Mesenchymal stem cell (in vitro differentiated cells and primary cell): ENCODE data around the gene MYO9B.

Source experiments
- DNase-seq: peaks from one replicate; pipeline ENCODE4 v3.0.0-alpha.2; 2013
- H2AFZ ChIP-seq: one replicate; pipeline ENCODE4 v1.6.1; 2013; ENCODE audit warnings: low read depth, mild to moderate bottlenecking, control low read depth, inconsistent platforms, low read length, moderate library complexity
- H2AK5ac ChIP-seq: 2 replicates; pipeline ENCODE4 v1.6.1; 2013; ENCODE audit warnings: low read length, moderate library complexity, mild to moderate bottlenecking, inconsistent platforms; ENCODE audit not compliant: severe bottlenecking
- H2BK120ac ChIP-seq: one replicate; pipeline ENCODE4 v1.6.1; 2013; ENCODE audit warnings: low read depth, mild to moderate bottlenecking, inconsistent platforms, low read length, moderate library complexity
- H2BK12ac ChIP-seq, 2 experiments: one replicate each; pipeline ENCODE4 v1.6.1; 2013; ENCODE audit warnings: inconsistent platforms in 2 of 2, low read length in 2 of 2, mild to moderate bottlenecking in 2 of 2, moderate library complexity in 2 of 2, control low read depth in 1 of 2
- H2BK15ac ChIP-seq: one replicate; pipeline ENCODE4 v1.6.1; 2013; ENCODE audit warnings: mild to moderate bottlenecking, low read depth, inconsistent platforms; ENCODE audit not compliant: poor library complexity, severe bottlenecking
- H2BK5ac ChIP-seq: 2 replicates; pipeline ENCODE4 v1.6.1; 2013; ENCODE audit warnings: low read depth, mild to moderate bottlenecking, low read length, control low read depth, inconsistent platforms; ENCODE audit not compliant: poor library complexity, severe bottlenecking
- H3K14ac ChIP-seq, 2 experiments: one replicate each; pipeline ENCODE4 v1.6.1; 2013; ENCODE audit warnings: inconsistent platforms in 2 of 2, low read length in 2 of 2, control low read depth in 1 of 2, mild to moderate bottlenecking in 1 of 2, moderate library complexity in 1 of 2
- H3K18ac ChIP-seq, 2 experiments: one replicate each; pipeline ENCODE4 v1.6.1; 2013; ENCODE audit warnings: inconsistent platforms in 2 of 2, low read length in 2 of 2, control low read depth in 1 of 2, low read depth in 1 of 2, mild to moderate bottlenecking in 1 of 2
- H3K23ac ChIP-seq, 2 experiments: one replicate each; pipeline ENCODE4 v1.6.1; 2013; ENCODE audit warnings: inconsistent platforms in 2 of 2, low read length in 2 of 2, mild to moderate bottlenecking in 2 of 2, moderate library complexity in 2 of 2, control low read depth in 1 of 2
- H3K27ac ChIP-seq: 2 replicates; pipeline ENCODE4 v1.5.1; 2013; ENCODE audit warnings: mild to moderate bottlenecking, moderate library complexity, low read length, control low read depth, inconsistent platforms; ENCODE audit not compliant: poor library complexity, severe bottlenecking
- H3K27me3 ChIP-seq, 2 experiments: 2 replicates each; pipeline versions ENCODE4 v1.6.1 to v1.7.0; 2013; ENCODE audit warnings: low read length in 2 of 2, mild to moderate bottlenecking in 2 of 2, moderate library complexity in 2 of 2, control low read depth in 1 of 2, inconsistent platforms in 1 of 2; ENCODE audit not compliant: control insufficient read depth in 1 of 2, insufficient read depth in 1 of 2
- H3K36me3 ChIP-seq, 2 experiments: 2 replicates each; pipeline versions ENCODE4 v1.6.1 to v1.7.0; 2013; ENCODE audit warnings: low read length in 2 of 2, control low read depth in 1 of 2, inconsistent platforms in 1 of 2, low read depth in 1 of 2, mild to moderate bottlenecking in 1 of 2; ENCODE audit not compliant: insufficient read depth in 2 of 2, control insufficient read depth in 1 of 2
- H3K4ac ChIP-seq, 2 experiments: one replicate each; pipeline ENCODE4 v1.6.1; 2013; ENCODE audit warnings: inconsistent platforms in 2 of 2, low read length in 2 of 2, mild to moderate bottlenecking in 2 of 2, moderate library complexity in 2 of 2, control low read depth in 1 of 2, low read depth in 1 of 2
- H3K4me1 ChIP-seq: 2 replicates; pipeline ENCODE4 v1.6.1; 2013; ENCODE audit warnings: low read depth, low read length, control low read depth; ENCODE audit not compliant: control insufficient read depth, insufficient read depth
- H3K4me2 ChIP-seq: 2 replicates; pipeline ENCODE4 v1.6.1; 2013; ENCODE audit warnings: low read length, mild to moderate bottlenecking, inconsistent platforms; ENCODE audit not compliant: poor library complexity, severe bottlenecking
- H3K4me3 ChIP-seq, 2 experiments: 2 replicates each; pipeline versions ENCODE4 v1.5.1 to v1.7.0; 2013; ENCODE audit warnings: low read length in 2 of 2, mild to moderate bottlenecking in 2 of 2, control low read depth in 1 of 2, low read depth in 1 of 2; ENCODE audit not compliant: insufficient read depth in 1 of 2
- H3K79me1 ChIP-seq: replicated peaks from 2 replicates; pipeline ENCODE4 v1.6.1; 2013; ENCODE audit warnings: mild to moderate bottlenecking, control low read depth, low read length, inconsistent platforms; ENCODE audit not compliant: poor library complexity, severe bottlenecking
- H3K9ac ChIP-seq: 2 replicates; pipeline ENCODE4 v1.7.0; 2013; ENCODE audit warnings: mild to moderate bottlenecking, low read length, moderate library complexity
- H3K9me3 ChIP-seq: 2 replicates; pipeline ENCODE4 v1.7.0; 2013; ENCODE audit warnings: mild to moderate bottlenecking, low read length; ENCODE audit not compliant: control insufficient read depth
- H4K8ac ChIP-seq: one replicate; pipeline ENCODE4 v1.6.1; 2013; ENCODE audit warnings: inconsistent platforms, mild to moderate bottlenecking, low read length, moderate library complexity
- H4K91ac ChIP-seq: one replicate; pipeline ENCODE4 v1.6.1; 2013; ENCODE audit warnings: mild to moderate bottlenecking, low read length, inconsistent platforms
- WGBS: methylation state at CpG from one replicate; pipeline ENCODE4 v1.1.7; 2013; ENCODE audit warnings: mixed read lengths; 5-methylcytosine and 5-hydroxymethylcytosine counted together

Gene MYO9B

DNA sequence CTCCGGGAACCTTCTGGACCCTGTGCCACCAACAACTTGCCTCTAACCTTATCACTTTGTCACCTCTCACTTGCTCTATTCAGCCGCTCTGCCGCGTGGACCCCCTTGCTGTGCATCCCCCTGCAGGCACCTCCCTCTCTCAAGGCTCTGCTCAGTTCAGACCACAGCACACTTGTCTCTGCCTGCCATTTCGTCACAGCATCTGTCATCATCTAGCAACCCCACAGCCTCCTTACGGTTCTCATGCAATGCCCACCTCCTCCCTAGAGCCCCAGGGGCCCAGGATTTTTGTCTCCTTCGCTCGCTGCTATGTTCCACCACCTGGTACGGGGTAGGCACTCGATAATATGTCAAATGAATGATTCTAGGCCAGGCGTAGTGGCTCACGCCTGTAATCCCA, 5.2 kb upstream of the MYO9B start:
- Histone ChIP-seq H3K27ac (no peak overlapping the region), H3K4me1 (peaks cover 9% of the 10 kb centered on the region), H3K79me1 (peaks cover 39% of the 10 kb centered on the region), H3K36me3 (peaks cover 16 to 27% of the 10 kb centered on the region in 2 experiments), H3K18ac (no peak overlapping the region), H2AFZ (no peak overlapping the region), H3K27me3 (no peaks in the 10 kb centered on the region), H2BK15ac (no peak overlapping the region), H3K9me3 (no peaks in the 10 kb centered on the region), H3K9ac (no peak overlapping the region), H4K91ac (no peak overlapping the region), H3K23ac (no peak overlapping the region), H2BK5ac (no peak overlapping the region), H3K4me2 (no peak overlapping the region), H4K8ac (no peak overlapping the region), H2BK12ac (no peak overlapping the region), H3K4me3 (no peak overlapping the region), H3K14ac (no peak overlapping the region), H2BK120ac (no peak overlapping the region), H2AK5ac (no peak overlapping the region), H3K4ac (no peak overlapping the region)
- DNase-seq, result no peak
- 92% methylated on average over 12 of the region's 12 CpGs for WGBS

DNA sequence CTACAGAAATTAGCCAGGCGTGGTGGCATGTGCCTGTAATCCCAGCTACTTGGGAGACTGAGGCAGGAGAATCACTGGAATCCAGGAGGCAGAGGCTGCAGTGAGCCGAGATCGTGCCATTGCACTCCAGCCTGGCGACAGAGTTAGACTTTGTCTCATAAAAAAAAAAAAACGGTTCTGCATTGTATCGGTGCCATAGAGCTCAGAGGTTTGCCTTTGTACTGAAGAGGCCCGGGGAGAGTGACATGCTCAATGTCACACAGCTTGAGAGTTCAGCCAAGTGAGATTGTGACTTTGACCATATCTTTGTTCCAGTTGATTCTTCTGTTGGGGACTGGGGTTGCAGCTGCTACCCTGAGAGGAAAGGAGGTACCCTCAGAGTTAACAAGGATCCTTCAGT, 4.7 kb upstream of the MYO9B start:
- no peak overlapping the region for H4K91ac ChIP-seq
- H2BK12ac ChIP-seq, result no peak overlapping the region
- peaks cover 9% of the 10 kb centered on the region for H3K4me1 ChIP-seq
- no peak overlapping the region for H2BK15ac ChIP-seq
- no peak overlapping the region for H3K9ac ChIP-seq
- no peak overlapping the region for H3K4me3 ChIP-seq
- no peaks in the 10 kb centered on the region for H3K27me3 ChIP-seq
- H2BK5ac ChIP-seq, result no peak overlapping the region
- H3K27ac ChIP-seq, result no peak overlapping the region
- no peak overlapping the region for H2AFZ ChIP-seq
- peaks cover 37% of the 10 kb centered on the region for H3K79me1 ChIP-seq
- H3K4ac ChIP-seq, result no peak overlapping the region
- no peak overlapping the region for H4K8ac ChIP-seq
- H3K4me2 ChIP-seq, result no peak overlapping the region
- peaks cover 16 to 27% of the 10 kb centered on the region in 2 experiments for H3K36me3 ChIP-seq
- H2AK5ac ChIP-seq, result no peak overlapping the region
- no peak overlapping the region for H3K14ac ChIP-seq
- H3K23ac ChIP-seq, result no peak overlapping the region
- H3K18ac ChIP-seq, result no peak overlapping the region
- 94% methylated on average over 7 of the region's 7 CpGs for WGBS
- no peaks in the 10 kb centered on the region for H3K9me3 ChIP-seq
- no peak for DNase-seq
- H2BK120ac ChIP-seq, result no peak overlapping the region

DNA sequence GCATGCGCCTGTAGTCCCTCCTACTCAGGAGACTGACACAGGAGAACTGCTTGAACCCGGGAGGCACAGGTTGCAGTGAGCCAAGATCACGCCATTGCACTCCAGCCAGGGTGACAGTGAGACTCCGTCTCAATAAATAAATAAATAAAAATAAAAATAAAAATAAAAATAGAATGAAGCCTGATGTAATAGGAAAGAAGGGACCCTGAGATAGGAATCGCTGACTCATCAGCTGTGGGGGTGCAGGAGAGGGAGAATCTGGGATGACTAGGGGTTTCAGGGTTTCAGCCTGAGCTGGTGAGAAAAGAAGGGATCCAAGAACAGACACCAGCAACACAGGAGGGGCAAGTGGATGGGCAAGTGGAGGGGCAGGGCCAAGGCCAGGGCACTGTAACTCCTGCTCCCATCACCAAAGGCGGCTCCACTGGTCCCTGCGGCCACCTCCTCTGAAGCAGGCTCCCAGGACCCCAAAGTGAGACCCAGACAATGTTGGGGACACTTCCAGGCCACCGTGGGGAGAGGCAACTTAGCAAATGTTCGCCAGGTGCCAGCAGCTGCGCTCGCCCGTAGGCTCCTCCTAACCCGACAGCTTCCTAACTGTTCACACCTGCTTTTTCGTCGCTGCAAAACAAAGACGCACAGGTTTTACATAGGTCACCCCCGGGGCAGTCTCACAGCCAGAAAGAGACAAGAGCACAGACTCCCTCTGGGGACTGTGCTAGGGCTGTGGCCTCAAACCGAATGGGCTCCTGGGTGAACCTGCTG, 1.5 kb upstream of the MYO9B start:
- H3K36me3 ChIP-seq, result peaks cover 13 to 16% of the 10 kb centered on the region in 2 experiments
- H3K14ac ChIP-seq, result no peak overlapping the region
- H2BK15ac ChIP-seq, result no peak overlapping the region
- H3K23ac ChIP-seq, result peak overlapping the region in 1 of 2 experiments; percentile 87
- no peaks in the 10 kb centered on the region for H3K27me3 ChIP-seq
- WGBS, result 52% methylated on average over 16 of the region's 18 CpGs
- peaks cover 20% of the 10 kb centered on the region for H3K4me1 ChIP-seq
- H2AFZ ChIP-seq, result peak overlapping the region; percentile 1
- H4K8ac ChIP-seq, result peak overlapping the region; percentile 92
- H2BK12ac ChIP-seq, result peak overlapping the region in 1 of 2 experiments; percentile 54
- no peaks in the 10 kb centered on the region for H3K9me3 ChIP-seq
- H3K4ac ChIP-seq, result peak overlapping the region; percentile 48 to 49
- no peak overlapping the region for H3K27ac ChIP-seq
- peak overlapping the region in 1 of 2 experiments; percentile 98 for H3K4me3 ChIP-seq
- no peak overlapping the region for H2BK5ac ChIP-seq
- H4K91ac ChIP-seq, result no peak overlapping the region
- H2BK120ac ChIP-seq, result no peak overlapping the region
- DNase-seq, result peak; percentile 71
- peaks cover 34% of the 10 kb centered on the region for H3K79me1 ChIP-seq
- H2AK5ac ChIP-seq, result no peak overlapping the region
- H3K4me2 ChIP-seq, result peak overlapping the region; percentile 32
- peak overlapping the region; percentile 97 for H3K9ac ChIP-seq
- H3K18ac ChIP-seq, result no peak overlapping the region

DNA sequence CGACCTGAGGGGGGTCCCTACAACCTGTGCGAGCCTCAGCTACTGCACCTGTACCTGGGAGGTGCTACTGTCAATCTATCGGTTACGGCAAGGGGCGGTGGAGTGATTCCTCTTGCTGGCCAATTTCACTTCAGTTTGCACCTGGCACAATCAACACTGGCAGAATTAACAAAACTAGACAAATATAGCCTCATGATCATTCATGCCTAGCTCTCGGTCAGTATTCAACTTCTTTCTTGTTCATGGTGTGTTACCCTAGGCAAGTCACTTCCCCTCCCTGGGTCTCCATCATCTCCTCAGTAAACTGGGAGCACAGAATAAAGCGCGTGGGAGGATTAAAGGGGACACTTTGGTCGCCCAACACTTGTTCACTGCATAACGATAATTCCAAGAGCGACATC, 943 bp upstream of the MYO9B start:
- H3K4ac ChIP-seq, result peak overlapping the region in 1 of 2 experiments; percentile 6
- H4K8ac ChIP-seq, result peak overlapping the region; percentile 92
- no peak overlapping the region for H3K23ac ChIP-seq
- no peak overlapping the region for H2BK5ac ChIP-seq
- H3K27me3 ChIP-seq, result no peaks in the 10 kb centered on the region
- H4K91ac ChIP-seq, result no peak overlapping the region
- peaks cover 12 to 13% of the 10 kb centered on the region in 2 experiments for H3K36me3 ChIP-seq
- no peak overlapping the region for H2AK5ac ChIP-seq
- H2BK15ac ChIP-seq, result no peak overlapping the region
- H3K27ac ChIP-seq, result peak overlapping the region; percentile 8
- H3K4me3 ChIP-seq, result peak overlapping the region; percentile 84 to 98
- H3K18ac ChIP-seq, result peak overlapping the region in 1 of 2 experiments; percentile 88
- peak overlapping the region; percentile 62 for H2AFZ ChIP-seq
- no peak overlapping the region for H2BK12ac ChIP-seq
- H3K9ac ChIP-seq, result peak overlapping the region; percentile 97
- H3K4me1 ChIP-seq, result peaks cover 25% of the 10 kb centered on the region
- 5% methylated on average over 11 of the region's 11 CpGs for WGBS
- peak overlapping the region; percentile 32 for H3K4me2 ChIP-seq
- peak overlapping the region in 1 of 2 experiments; percentile 45 for H3K14ac ChIP-seq
- H2BK120ac ChIP-seq, result peak overlapping the region; percentile 11
- no peaks in the 10 kb centered on the region for H3K9me3 ChIP-seq
- DNase-seq, result no peak
- peaks cover 28% of the 10 kb centered on the region for H3K79me1 ChIP-seq
